Measurements from ENCODE around the gene PDZD7.
"Not testable (repeated sequence)": the region's sequence is repeated elsewhere in the genome, so short reads cannot be mapped to it uniquely, and the experiment has no call there.

Gene PDZD7

DNA sequence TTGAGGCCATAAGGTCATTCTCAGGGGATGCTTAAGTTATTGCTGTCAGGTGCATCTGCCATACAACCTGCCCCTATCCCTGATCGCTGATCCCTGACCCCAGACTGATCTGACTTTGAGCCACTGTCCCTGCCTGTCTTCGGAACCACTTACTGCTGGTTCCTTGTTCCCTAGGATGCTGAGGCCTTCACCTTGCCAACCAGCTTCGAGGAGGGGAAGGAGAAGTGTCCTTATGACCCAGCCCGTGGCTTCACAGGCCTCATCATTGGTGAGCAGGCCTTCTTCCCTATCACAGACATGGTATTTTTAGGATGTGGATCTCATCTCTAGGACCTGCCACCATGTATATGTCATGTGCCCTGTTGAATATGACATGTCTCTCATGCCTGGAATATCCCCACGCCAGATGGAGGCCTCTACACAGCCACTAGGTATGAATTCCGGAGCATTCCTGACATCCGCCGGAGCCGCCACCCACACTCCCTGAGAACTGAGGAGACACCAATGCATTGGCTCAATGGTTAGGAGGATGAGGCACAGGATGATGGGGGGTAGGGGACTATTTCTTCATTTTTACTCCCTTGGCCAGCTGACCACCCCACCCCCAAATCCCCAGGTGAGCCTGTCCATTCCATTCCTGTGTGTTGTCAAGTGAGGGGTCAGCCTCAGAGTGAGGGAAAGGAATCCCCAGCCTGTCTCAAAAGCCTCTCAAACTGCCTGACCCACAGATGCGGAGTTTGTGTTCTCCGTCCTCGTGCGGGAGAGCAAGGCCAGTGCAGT lies 52.6 kb downstream of the PDZD7 start:
- Histone ChIP-seq H3K36me3 (ENCODE audit: control insufficient read depth in 1 of 2, insufficient read depth in 2 of 2, low read length in 2 of 2) (peaks cover 29 to 86% of the 10 kb centered on the region in 2 donors), H3K27ac (ENCODE audit: low read depth, low read length) (no peak overlapping the region), H3K4me3 (ENCODE audit: low read depth in 1 of 2, low read length in 2 of 2) (no peak overlapping the region), H3K9ac (ENCODE audit: low read depth in 1 of 2, low read length in 2 of 2) (no peak overlapping the region), H3K27me3 (ENCODE audit: control insufficient read depth in 1 of 2, insufficient read depth in 2 of 2, low read length in 2 of 2) (no peaks in the 10 kb centered on the region), H3K4me1 (ENCODE audit: control insufficient read depth in 1 of 2, insufficient read depth in 2 of 2, low read length in 2 of 2) (no peaks in the 10 kb centered on the region), H3K9me3 (ENCODE audit: control insufficient read depth in 1 of 2, low read length in 2 of 2) (no peaks in the 10 kb centered on the region)

DNA sequence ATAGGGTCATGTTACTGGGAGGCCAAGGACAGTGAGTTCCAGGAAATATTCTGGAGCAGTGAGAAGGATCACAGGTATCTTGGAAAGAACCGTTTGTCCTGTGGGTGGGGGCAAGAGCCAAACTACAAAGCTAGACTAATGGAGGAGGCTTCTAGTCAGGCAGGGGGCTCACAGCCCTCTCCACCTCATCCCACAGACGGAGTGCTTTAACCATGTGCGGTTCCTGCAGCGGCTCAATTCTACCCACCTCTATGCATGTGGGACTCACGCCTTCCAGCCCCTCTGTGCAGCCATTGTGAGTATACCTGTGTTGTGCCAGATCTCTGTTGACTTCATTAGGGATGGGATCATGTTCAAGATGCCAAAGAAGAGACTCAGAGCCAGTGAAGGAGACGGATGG lies 53.5 kb downstream of the PDZD7 start:
- Histone ChIP-seq H3K9me3 (ENCODE audit: control insufficient read depth in 1 of 2, low read length in 2 of 2) (no peaks in the 10 kb centered on the region), H3K4me3 (ENCODE audit: low read depth in 1 of 2, low read length in 2 of 2) (no peak overlapping the region), H3K9ac (ENCODE audit: low read depth in 1 of 2, low read length in 2 of 2) (no peak overlapping the region), H3K36me3 (ENCODE audit: control insufficient read depth in 1 of 2, insufficient read depth in 2 of 2, low read length in 2 of 2) (peaks cover 37 to 86% of the 10 kb centered on the region in 2 donors), H3K27me3 (ENCODE audit: control insufficient read depth in 1 of 2, insufficient read depth in 2 of 2, low read length in 2 of 2) (no peaks in the 10 kb centered on the region), H3K27ac (ENCODE audit: low read depth, low read length) (no peak overlapping the region), H3K4me1 (ENCODE audit: control insufficient read depth in 1 of 2, insufficient read depth in 2 of 2, low read length in 2 of 2) (peaks cover 5 to 9% of the 10 kb centered on the region in 2 donors)

DNA sequence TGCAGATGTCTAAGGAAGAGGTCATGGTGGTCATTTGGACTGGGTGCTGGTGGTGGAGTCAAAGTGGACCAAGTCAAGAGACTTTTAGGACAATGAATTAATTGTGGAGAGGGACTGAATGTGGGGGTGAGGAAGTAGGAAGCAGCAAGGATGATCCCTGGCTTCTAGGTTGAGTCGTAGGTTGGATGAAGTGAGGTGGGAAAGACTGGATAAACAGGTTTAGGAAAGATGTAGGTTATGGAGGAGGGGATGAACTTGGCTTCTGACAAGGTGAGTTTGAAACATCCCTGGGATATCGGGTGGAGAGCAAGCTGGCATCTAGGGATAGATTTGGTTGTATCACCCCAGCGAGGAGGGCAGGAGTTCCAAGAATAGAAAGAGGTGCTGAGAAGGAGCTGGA lies 54.0 kb downstream of the PDZD7 start:
- Histone ChIP-seq H3K9ac (ENCODE audit: low read depth in 1 of 2, low read length in 2 of 2) (no peak overlapping the region), H3K27me3 (ENCODE audit: control insufficient read depth in 1 of 2, insufficient read depth in 2 of 2, low read length in 2 of 2) (no peaks in the 10 kb centered on the region), H3K4me3 (ENCODE audit: low read depth in 1 of 2, low read length in 2 of 2) (no peak overlapping the region), H3K36me3 (ENCODE audit: control insufficient read depth in 1 of 2, insufficient read depth in 2 of 2, low read length in 2 of 2) (peaks cover 37 to 82% of the 10 kb centered on the region in 2 donors), H3K27ac (ENCODE audit: low read depth, low read length) (no peak overlapping the region), H3K4me1 (ENCODE audit: control insufficient read depth in 1 of 2, insufficient read depth in 2 of 2, low read length in 2 of 2) (peaks cover 10 to 14% of the 10 kb centered on the region in 2 donors), H3K9me3 (ENCODE audit: control insufficient read depth in 1 of 2, low read length in 2 of 2) (no peaks in the 10 kb centered on the region)

GRCh38 chr10:100975397-100975796 lies 55.5 kb downstream of the PDZD7 start:
- not testable (repeated sequence) for H3K4me3 ChIP-seq (ENCODE audit: low read depth in 1 of 2, low read length in 2 of 2); H3K27ac ChIP-seq (ENCODE audit: low read depth, low read length); H3K9me3 ChIP-seq (ENCODE audit: control insufficient read depth in 1 of 2, low read length in 2 of 2); H3K27me3 ChIP-seq (ENCODE audit: control insufficient read depth in 1 of 2, insufficient read depth in 2 of 2, low read length in 2 of 2); H3K9ac ChIP-seq (ENCODE audit: low read depth in 1 of 2, low read length in 2 of 2)
- peaks cover 17 to 21% of the 10 kb centered on the region in 2 donors for H3K4me1 ChIP-seq (ENCODE audit: control insufficient read depth in 1 of 2, insufficient read depth in 2 of 2, low read length in 2 of 2)
- peaks cover 26 to 68% of the 10 kb centered on the region in 2 donors for H3K36me3 ChIP-seq (ENCODE audit: control insufficient read depth in 1 of 2, insufficient read depth in 2 of 2, low read length in 2 of 2)

GRCh38 chr10:100972904-100973535 lies 57.9 kb downstream of the PDZD7 start:
- no peak overlapping the region for H3K4me3 ChIP-seq (ENCODE audit: low read depth in 1 of 2, low read length in 2 of 2)
- no peak overlapping the region for H3K9ac ChIP-seq (ENCODE audit: low read depth in 1 of 2, low read length in 2 of 2)
- no peaks in the 10 kb centered on the region for H3K9me3 ChIP-seq (ENCODE audit: control insufficient read depth in 1 of 2, low read length in 2 of 2)
- H3K4me1 ChIP-seq (ENCODE audit: control insufficient read depth in 1 of 2, insufficient read depth in 2 of 2, low read length in 2 of 2) = peaks cover 27 to 35% of the 10 kb centered on the region in 2 donors
- H3K27me3 ChIP-seq (ENCODE audit: control insufficient read depth in 1 of 2, insufficient read depth in 2 of 2, low read length in 2 of 2) = no peaks in the 10 kb centered on the region
- no peak overlapping the region for H3K27ac ChIP-seq (ENCODE audit: low read depth, low read length)
- peaks cover 17 to 45% of the 10 kb centered on the region in 2 donors for H3K36me3 ChIP-seq (ENCODE audit: control insufficient read depth in 1 of 2, insufficient read depth in 2 of 2, low read length in 2 of 2)

GRCh38 chr10:100972115-100972903 lies 58.6 kb downstream of the PDZD7 start:
- Histone ChIP-seq H3K9me3 (ENCODE audit: control insufficient read depth in 1 of 2, low read length in 2 of 2) (no peaks in the 10 kb centered on the region), H3K4me1 (ENCODE audit: control insufficient read depth in 1 of 2, insufficient read depth in 2 of 2, low read length in 2 of 2) (peaks cover 29 to 35% of the 10 kb centered on the region in 2 donors), H3K27me3 (ENCODE audit: control insufficient read depth in 1 of 2, insufficient read depth in 2 of 2, low read length in 2 of 2) (no peaks in the 10 kb centered on the region), H3K4me3 (ENCODE audit: low read depth in 1 of 2, low read length in 2 of 2) (peak overlapping the region; percentile 79 to 84), H3K27ac (ENCODE audit: low read depth, low read length) (no peak overlapping the region), H3K36me3 (ENCODE audit: control insufficient read depth in 1 of 2, insufficient read depth in 2 of 2, low read length in 2 of 2) (peaks cover 17 to 38% of the 10 kb centered on the region in 2 donors), H3K9ac (ENCODE audit: low read depth in 1 of 2, low read length in 2 of 2) (peak overlapping the region; percentile 3 to 36)

GRCh38 chr10:100970914-100971811 lies 59.8 kb downstream of the PDZD7 start:
- H3K27me3 ChIP-seq (ENCODE audit: control insufficient read depth in 1 of 2, insufficient read depth in 2 of 2, low read length in 2 of 2) = no peaks in the 10 kb centered on the region
- peak overlapping the region; percentile 3 to 36 for H3K9ac ChIP-seq (ENCODE audit: low read depth in 1 of 2, low read length in 2 of 2)
- H3K9me3 ChIP-seq (ENCODE audit: control insufficient read depth in 1 of 2, low read length in 2 of 2) = no peaks in the 10 kb centered on the region
- H3K4me3 ChIP-seq (ENCODE audit: low read depth in 1 of 2, low read length in 2 of 2) = peak overlapping the region; percentile 79 to 84
- H3K4me1 ChIP-seq (ENCODE audit: control insufficient read depth in 1 of 2, insufficient read depth in 2 of 2, low read length in 2 of 2) = peaks cover 29 to 35% of the 10 kb centered on the region in 2 donors
- peak overlapping the region; percentile 28 for H3K27ac ChIP-seq (ENCODE audit: low read depth, low read length)
- H3K36me3 ChIP-seq (ENCODE audit: control insufficient read depth in 1 of 2, insufficient read depth in 2 of 2, low read length in 2 of 2) = peaks cover 16 to 33% of the 10 kb centered on the region in 2 donors

DNA sequence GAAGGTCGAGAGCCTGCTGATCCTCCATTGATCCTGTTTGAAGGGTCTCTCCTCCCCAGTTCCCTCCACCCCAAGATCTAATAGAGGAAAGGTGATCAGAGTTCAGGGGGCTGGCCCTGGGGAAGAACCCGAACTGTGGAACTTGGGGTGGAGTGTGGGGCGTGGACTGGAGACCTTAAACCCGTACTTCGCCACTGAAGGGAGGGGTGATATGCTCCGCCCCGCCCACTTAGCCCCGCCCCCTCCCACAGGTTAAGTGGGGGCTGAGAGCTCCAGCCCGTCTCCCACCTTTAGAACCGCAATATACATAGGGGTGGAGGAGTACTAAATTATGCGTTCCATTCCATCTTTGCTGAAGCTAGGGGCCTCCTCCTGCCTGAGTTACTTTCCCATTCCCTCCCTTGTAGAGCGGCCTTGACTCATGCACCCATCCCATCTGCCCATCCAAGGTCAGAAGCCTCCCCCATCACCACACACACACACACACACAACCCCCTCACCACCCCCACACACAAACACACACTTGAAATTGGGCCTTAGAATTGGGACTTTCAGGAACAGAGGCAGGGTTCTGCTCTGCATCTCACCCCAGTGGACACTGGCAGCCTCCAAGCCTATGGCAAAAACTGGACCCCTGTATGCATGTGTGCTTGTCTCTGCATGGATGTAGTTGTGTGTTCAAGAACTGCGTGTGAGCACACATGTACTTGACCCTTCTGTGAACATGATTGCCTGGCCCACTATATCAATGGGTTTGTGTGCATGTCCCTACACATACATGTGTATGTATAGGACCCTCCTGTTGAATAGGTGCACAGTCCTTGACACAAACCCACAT lies 60.6 kb downstream of the PDZD7 start:
- peaks cover 16 to 35% of the 10 kb centered on the region in 2 donors for H3K36me3 ChIP-seq (ENCODE audit: control insufficient read depth in 1 of 2, insufficient read depth in 2 of 2, low read length in 2 of 2)
- peak overlapping the region; percentile 82 to 89 for H3K9ac ChIP-seq (ENCODE audit: low read depth in 1 of 2, low read length in 2 of 2)
- H3K9me3 ChIP-seq (ENCODE audit: control insufficient read depth in 1 of 2, low read length in 2 of 2) = no peaks in the 10 kb centered on the region
- H3K27ac ChIP-seq (ENCODE audit: low read depth, low read length) = peak overlapping the region; percentile 69
- no peaks in the 10 kb centered on the region for H3K27me3 ChIP-seq (ENCODE audit: control insufficient read depth in 1 of 2, insufficient read depth in 2 of 2, low read length in 2 of 2)
- H3K4me3 ChIP-seq (ENCODE audit: low read depth in 1 of 2, low read length in 2 of 2) = peak overlapping the region; percentile 79 to 84
- peaks cover 29 to 35% of the 10 kb centered on the region in 2 donors for H3K4me1 ChIP-seq (ENCODE audit: control insufficient read depth in 1 of 2, insufficient read depth in 2 of 2, low read length in 2 of 2)
